HG02852 (cell line): ENCODE results near the gene DGKE.
A peak's percentile ranks its signal among the peaks of the same experiment; 100 is the strongest.

Experiments used
- ATAC-seq: cut with Tn5 transposase; IDR thresholded peaks from one replicate; pipeline ENCODE4 v1.9.1; 2021; ENCODE audit warnings: mild to moderate bottlenecking, moderate library complexity; ENCODE audit not compliant: unreplicated experiment

The DGKE gene

GRCh38 chr17:56833809-56834379 lies at the start of gene DGKE, which contains the start of gene C17orf67:
TSS of gene DGKE (plus strand) at chr17:56834151. CDS start at chr17:56834796, 645 bp downstream.
TSS of gene C17orf67 (minus strand) at chr17:56833920. CDS start at chr17:56815810, 18,110 bp downstream.
- peak; percentile 61 for ATAC-seq

GRCh38 chr17:56785405-56785804 lies 48.5 kb upstream of the DGKE start:
- no peak for ATAC-seq

- no peak for ATAC-seq
These were observed 47.8 kb upstream of the DGKE start for GRCh38 chr17:56785997-56786680.

GRCh38 chr17:56786989-56787482 lies 46.9 kb upstream of the DGKE start:
- ATAC-seq: peak; percentile 72

DNA sequence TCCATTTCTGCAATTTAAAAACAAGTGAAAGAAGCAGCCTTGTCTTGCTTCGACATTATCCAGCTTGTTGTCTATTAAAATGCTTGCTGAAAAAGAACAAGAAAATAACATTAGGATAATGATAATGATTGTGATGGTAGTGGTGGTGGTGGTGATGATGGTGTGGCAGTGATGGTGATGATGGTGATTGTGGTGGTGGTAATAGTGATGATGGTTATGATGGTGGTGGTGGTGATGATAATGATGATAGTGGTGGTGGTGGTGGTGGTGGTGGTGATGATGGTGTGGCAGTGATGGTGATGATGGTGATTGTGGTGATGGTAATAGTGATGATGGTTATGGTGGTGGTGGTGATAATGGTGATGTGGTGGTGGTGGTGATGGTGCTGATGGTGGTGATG lies 41.7 kb upstream of the DGKE start:
- ATAC-seq: no peak

GRCh38 chr17:56793531-56793930 lies 40.4 kb upstream of the DGKE start:
- ATAC-seq: no peak

DNA sequence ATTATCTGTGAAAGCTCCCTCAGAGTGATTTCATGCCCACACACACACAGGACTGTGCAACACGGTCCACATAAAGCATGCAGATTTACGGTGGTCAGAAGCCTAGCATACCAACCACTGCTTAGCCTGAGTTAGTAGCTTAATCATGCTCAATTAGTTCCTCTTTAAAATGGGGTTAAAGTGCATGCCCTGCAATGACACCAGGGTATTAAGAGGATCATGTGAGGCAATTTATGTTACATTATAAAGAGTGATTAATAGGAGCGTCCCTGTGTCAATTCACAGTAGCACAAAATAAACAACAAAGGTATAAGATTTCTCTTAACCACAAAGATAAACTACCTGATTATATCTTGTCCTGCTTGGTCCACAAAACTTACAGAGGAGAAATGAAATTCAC lies 40.0 kb upstream of the DGKE start:
- no peak for ATAC-seq

DNA sequence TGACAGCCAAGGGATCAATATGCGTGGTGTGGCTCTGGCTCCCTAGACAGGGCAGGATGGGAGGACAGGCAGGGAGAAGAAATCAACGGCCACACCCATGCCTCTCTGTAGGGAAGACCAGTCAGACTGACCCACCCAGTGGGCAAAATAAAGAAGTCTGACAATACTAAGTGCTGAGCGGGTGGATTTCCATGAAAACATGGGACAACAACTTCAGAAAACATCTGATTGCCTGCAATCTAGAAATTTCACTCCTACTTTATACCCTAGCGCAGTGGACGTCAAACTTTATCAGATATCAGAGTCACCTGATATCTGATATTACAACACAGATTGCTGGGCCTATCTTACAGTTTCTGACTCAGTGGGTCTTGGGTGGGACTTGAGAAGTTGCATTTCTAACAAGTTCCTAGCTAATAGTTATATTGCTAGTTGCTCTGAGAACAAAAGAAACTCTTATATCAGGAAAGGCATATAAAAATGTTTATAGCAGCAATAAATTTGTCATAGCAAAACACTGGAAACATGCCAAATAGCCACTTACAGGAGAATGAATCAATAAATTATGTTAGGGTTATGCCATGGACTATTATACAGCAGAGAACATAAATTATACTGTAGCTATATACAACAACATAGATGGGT lies 38.6 kb upstream of the DGKE start:
- ATAC-seq: no peak

DNA sequence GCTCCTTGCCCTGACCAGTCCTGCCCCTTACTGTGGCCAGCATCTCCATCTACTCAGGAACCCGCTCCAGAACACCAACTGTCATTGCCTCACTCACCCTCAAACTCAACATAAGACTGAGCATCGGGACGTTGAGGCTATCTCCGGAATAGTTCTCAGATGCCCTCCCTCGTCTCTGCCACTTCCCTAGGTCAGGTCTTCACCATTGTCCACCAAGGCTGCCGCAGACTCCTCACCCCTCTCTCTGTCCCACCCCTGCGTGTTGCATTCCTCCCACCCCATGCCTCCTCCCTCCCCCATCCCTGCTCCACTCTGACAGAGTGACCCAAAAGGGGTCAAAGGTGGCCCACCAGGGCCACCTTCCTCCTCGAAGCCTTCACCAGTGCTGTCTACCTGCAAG lies 37.4 kb upstream of the DGKE start:
- ATAC-seq: no peak

DNA sequence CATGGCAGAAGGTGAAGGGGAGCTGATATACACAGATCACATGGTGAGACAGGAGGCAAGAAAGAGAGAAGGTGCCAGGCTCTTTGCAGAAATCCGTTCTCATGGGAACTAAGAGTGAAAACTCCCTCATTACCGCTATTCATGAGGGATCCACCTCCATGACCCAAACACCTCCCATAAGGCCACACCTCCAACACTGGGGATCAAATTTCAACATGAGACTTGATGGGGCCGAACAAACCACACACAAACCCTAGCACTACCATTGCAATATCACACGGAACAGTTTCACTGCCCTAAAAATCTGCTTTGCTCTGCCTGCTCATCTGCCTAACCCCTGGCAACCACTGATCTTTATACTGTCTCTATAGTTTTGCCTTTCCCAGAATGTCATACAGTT lies 35.0 kb upstream of the DGKE start:
- no peak for ATAC-seq

DNA sequence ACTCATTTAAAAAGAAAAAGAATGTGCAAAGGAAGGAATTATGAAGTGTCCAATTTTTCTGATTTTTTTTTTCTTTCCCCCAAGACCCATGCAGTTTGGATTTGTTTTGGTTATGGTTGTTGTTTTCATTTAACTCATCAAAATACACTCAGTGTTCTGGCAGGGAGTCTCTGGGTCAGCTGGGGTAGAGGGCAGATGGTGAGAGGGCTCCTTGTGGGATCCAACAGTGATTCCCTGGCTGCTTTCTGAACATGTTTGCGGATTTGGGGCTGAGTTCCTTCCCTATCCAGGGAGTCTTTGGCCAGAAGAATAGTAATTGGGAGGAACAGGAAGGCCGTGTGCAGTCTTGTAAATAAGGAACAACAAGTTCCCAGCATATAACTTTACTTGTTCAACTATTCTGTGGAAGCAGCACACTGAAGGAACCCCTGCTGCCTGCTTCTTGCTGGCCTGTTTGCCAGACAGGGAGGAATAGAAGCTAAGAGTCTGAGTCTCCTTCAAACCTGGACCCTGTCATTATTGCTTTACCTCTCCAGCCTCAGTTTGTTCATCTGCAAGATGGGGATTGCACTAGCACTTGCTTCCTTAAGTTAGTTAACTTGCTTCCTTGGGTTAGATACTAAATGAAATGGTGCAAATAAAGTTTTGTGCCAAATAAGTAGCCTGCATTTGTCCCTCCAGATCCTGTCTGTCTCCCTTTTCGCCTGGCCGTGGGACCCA lies 32.3 kb upstream of the DGKE start:
- ATAC-seq: no peak

DNA sequence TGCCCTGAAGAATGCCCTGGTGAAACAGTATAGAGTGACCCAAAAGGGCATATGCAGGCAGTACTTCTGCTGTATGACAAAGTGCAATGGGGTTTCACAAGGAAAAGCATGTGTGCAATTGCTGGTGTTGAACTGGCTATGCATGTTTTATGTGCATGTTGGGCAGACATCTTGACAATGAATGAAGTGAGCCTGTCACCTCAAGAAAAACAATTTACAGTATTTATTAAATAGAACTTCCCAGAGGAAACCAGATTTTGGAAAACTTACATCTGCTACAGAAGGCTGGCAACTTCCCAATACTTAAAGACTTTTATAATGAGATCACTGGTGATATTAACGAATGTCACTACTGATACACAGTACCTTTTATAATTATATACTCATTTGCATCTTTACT lies 30.9 kb upstream of the DGKE start:
- no peak for ATAC-seq

GRCh38 chr17:56804454-56804853 lies 29.5 kb upstream of the DGKE start:
- ATAC-seq: no peak

- ATAC-seq: no peak
These were observed 27.0 kb upstream of the DGKE start for GRCh38 chr17:56806949-56807348.

- ATAC-seq: no peak
These were observed 26.2 kb upstream of the DGKE start for GRCh38 chr17:56807723-56808122.

DNA sequence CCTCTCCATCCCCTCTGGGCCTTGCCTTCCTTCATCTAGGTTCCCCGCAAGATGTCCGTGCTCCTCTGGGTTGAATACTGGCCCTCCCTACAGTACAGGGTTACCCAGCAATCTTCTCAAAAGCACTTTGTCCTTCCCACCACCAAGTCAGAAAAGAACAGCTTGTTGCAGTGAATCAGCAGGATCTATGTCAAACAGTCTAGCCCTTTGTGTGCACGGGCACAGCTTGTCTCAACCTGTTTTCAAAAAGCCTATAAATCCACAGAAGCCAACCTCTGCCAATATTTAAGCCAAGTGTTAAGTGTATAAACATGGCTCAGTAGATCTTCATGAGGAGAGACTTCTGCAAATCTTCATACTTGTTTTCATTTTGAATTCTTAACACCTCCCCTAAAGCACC lies 25.4 kb upstream of the DGKE start:
- no peak for ATAC-seq

GRCh38 chr17:56809106-56809819 lies 24.7 kb upstream of the DGKE start:
- no peak for ATAC-seq

DNA sequence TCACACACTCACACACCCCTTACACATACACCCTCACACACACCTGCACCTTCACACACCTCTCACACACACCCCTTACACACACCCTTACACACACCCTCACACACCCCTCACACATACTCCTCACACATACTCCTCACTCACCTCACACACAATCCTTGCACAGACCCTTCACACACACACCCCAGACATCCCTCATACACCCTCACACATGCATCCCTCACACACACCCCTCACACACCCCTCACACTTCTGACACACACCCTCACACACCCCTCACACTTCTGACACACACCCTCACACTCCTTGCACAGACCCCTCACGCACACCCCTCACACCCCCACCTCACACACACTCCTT lies 24.2 kb upstream of the DGKE start:
- ATAC-seq: no peak

DNA sequence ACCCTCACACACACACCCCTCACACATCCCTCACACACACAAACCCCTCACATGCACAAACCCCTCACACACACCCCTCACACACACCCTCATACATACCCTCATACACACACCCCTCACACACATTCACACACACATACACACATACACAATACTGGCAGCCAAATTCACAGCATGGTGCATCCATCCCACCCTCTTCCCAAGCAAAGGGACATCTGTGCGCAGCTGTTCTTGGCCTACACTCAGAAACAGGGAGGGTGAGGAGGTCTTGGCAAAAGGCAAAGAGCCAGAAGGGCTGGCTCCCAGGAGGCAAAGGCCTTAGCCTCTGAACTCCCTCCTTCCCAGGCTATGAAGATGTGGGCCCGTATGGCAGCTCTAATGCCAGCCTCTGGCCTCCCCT lies 23.6 kb upstream of the DGKE start:
- no peak for ATAC-seq

GRCh38 chr17:56810891-56811775 lies 22.8 kb upstream of the DGKE start:
- ATAC-seq: no peak
